ENCODE results near the gene TNS3.

Gene TNS3

DNA sequence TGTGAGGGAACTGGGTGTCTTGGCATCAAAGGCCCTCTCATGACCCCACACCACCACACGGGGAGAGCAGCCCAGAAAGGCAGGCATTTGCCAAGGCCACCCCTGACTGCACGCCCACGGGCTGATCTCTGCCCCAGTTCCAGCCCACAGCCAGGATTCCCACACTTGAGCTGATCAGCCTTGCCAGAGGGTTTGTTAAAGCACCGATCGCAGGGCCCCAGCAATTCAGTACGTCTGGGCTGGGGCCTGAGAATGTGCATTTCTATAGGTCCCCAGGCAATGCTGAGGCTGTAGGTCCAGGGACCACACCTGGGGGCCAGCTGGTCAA lies 103.9 kb downstream of the TNS3 start:
- H3K4me3 ChIP-seq (ENCODE audit: low read depth, low read length): no peak overlapping the region

DNA sequence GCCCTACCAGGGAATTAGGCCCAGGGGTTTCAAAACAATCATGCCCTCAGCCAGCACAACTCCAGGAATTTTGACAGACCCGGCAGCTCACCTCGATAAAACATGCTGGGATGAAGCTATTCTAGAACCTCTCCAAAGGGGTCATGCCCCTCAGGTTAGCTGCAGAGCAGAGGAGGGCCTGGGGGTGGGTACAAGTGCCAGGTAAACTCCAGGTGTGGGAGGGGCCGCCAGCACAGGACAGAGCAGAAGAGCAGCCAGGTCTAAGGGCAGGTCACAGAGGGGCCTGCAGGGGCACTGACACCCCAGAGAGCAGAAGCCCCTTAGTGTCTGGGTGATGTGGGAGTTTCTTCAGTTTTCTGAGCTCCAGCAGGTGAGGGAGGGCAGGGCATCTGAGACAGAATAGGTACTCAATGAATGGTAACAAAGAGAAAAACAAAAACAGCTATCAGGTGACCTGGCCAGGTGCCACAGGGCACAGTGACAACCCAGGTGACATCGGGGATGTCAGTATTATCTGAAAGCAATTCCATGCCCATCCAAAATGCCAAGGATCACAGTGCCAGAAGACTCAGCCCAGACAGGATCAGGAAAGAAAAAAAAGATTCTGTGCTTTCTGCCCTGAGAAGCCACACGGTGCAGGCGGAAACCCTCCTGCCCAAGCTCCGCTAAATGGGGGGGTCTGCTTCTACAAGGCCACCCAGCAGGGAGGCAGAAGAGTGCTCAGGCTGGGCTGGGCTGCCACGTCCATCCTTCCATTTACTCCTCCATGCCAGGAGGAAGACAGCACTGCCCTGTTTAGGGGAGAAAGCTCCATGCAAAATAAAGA lies 104.5 kb downstream of the TNS3 start:
- TF ChIP-seq, protein P1, sequence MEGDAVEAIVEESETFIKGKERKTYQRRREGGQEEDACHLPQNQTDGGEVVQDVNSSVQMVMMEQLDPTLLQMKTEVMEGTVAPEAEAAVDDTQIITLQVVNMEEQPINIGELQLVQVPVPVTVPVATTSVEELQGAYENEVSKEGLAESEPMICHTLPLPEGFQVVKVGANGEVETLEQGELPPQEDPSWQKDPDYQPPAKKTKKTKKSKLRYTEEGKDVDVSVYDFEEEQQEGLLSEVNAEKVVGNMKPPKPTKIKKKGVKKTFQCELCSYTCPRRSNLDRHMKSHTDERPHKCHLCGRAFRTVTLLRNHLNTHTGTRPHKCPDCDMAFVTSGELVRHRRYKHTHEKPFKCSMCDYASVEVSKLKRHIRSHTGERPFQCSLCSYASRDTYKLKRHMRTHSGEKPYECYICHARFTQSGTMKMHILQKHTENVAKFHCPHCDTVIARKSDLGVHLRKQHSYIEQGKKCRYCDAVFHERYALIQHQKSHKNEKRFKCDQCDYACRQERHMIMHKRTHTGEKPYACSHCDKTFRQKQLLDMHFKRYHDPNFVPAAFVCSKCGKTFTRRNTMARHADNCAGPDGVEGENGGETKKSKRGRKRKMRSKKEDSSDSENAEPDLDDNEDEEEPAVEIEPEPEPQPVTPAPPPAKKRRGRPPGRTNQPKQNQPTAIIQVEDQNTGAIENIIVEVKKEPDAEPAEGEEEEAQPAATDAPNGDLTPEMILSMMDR (IDR thresholded peaks at IDR 0.05; ENCODE audit: low read depth, low read length): no peak
- no peak overlapping the region for H3K4me3 ChIP-seq (ENCODE audit: low read depth, low read length)

More for the DNA sequence above, 103.9 kb downstream of the TNS3 start:
- TF ChIP-seq, protein P1 (IDR thresholded peaks at IDR 0.05; ENCODE audit: low read depth, low read length): no peak

DNA sequence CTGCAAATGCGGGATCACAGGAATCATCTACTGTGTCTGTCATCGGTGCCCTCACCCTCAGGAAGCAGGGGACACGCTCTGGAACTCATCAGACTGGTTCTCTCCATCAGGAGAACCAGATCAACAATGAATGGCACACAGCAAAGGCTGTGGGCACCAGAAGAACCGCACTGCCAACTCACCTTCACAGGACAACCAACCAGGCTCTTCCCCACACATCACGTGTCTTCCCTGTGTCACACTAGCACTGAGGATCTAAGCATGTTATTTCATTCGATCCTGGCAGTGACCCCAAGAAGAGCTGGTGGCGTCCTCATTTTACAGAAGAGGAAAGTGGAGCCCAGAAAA lies 106.1 kb downstream of the TNS3 start:
- H3K4me3 ChIP-seq (ENCODE audit: low read depth, low read length): no peak overlapping the region
- TF ChIP-seq, protein P1 (IDR thresholded peaks at IDR 0.05; ENCODE audit: low read depth, low read length): no peak

DNA sequence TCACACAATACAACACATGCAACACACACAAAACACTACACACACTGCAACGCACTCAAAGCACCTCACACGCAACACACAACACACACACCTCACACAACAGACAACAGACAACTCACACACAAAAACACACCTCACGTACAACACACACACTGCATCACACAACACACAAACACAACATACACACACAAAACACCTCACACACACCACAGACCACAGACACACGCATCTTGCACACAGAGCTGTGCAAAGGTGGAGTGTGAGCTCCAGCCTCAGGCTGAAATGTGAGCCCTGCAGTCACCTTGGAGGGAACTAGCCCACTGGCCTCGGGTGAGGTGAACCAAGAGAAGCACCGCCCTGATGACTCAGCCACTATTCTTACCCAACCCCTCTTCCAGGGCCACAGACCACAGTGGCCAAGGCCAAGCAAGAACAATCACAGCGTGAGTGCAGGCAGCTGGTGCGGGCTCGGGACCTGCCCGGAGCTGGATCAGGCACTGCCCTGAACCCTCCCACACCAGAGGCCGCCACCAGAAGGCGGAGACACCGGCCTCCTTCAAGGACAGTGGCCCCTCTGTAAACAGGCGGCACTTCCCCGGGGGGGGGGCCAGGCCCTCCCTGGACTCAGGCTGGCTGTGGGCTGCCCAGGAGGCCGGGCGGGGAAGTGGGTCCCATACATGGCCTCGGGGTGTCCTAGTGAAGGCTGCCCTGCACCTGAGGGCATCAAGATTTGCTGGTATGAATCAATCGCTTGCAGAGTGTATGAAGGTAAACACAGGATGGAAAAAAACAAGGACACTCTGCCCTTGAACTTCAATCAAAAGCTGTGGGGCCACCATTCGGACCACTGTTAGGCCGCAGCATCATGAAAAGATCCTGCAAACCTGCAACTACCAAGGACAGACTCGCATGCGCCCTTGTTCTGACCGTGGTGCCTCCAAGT lies 106.7 kb downstream of the TNS3 start:
- no peak overlapping the region for H3K4me3 ChIP-seq (ENCODE audit: low read depth, low read length)
- TF ChIP-seq, protein P1 (IDR thresholded peaks at IDR 0.05; ENCODE audit: low read depth, low read length): peak; percentile 9; the same call in 1 of the 2 replicates

DNA sequence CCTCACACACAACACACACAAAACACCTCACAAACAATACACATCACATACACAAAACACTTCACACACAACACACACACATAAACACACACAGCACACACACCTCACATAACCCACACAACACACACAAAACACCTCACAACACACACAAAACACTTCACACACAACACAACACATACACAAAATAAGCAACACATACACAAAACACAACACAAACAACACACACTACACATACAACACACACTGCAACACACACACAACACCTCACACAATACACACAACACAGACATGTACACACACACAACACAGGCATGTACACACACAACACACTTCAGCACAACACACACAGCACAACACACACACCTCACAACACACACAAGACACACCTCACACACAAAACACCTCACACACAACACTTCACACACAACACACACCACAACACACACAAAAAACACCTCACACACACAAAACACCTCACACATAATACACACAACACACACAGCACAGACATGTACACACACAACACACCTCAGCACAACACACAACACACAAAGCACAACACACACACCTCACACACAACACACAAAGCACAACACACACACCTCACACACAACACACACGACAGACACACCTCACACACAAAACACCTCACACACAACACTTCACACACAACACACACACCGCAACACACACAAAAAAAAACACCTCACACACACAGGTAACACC lies 107.5 kb downstream of the TNS3 start:
- TF ChIP-seq, protein P1 (IDR thresholded peaks at IDR 0.05; ENCODE audit: low read depth, low read length): no peak
- no peak overlapping the region for H3K4me3 ChIP-seq (ENCODE audit: low read depth, low read length)

DNA sequence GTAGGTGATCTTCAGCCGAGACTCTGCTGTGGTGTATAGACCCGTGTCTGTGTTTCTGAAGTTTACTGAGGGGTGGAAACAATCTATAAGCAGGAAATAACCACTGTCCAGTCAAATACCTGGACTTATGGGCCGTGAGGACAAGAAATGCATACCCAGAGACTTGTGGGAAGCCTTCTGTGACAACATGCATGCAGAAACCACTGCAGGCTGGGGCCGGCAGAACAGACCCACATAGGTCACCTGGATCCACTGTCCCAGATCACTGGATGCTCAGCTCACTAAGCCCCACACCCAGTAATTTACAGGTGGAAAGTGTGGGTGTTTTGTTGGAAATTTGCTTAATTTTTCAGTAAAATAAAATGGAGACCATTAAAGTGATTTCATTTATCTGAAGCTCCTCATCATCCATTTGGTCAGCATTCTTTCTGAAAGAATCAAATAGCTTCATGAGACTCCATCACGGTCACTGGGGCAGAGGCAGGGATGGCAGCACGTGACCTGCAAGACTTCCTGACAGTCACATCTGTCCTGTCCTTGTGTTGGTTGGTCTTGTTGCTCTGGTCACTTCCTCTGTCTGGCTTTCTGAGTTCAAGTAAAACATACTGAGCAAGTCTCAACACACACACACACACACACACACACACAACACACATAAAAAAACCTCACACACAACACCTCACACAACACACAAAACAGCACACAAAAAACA lies 108.3 kb downstream of the TNS3 start:
- no peak overlapping the region for H3K4me3 ChIP-seq (ENCODE audit: low read depth, low read length)
- TF ChIP-seq, protein P1 (IDR thresholded peaks at IDR 0.05; ENCODE audit: low read depth, low read length): no peak

Measured in WI38 (cell line).